GM23338 (cell line): ENCODE results near the gene MIF. TPM values are rescaled to one million over a fixed set of nuclear protein-coding genes. Genes with fewer than 3 reads are reported as not detected.

ENCODE experiments used
- ATAC-seq: fragments of 200-7000 bp; cut with Tn5 transposase; 3 replicates; pipeline ENCODE4 v1.9.1; 2020
- DNase-seq: peaks from one replicate; pipeline ENCODE4 v3.0.0-alpha.2; 2015; ENCODE audit warnings: low spot score
- H2AFZ ChIP-seq: fragments of 200-600 bp; sonication (generic); 2 replicates; pipeline ENCODE4 v1.8.0; 2016; ENCODE audit warnings: antibody characterized with exemption, mild to moderate bottlenecking, moderate library complexity
- H3F3A ChIP-seq: fragments of 200-600 bp; sonication (generic); replicated peaks from 2 replicates; pipeline ENCODE4 v1.8.0; 2017; ENCODE audit warnings: antibody characterized with exemption, mixed run types, low read depth
- H3K27ac ChIP-seq: fragments of 200-600 bp; sonication (generic); 2 replicates; pipeline ENCODE4 v1.6.1; 2016; ENCODE audit warnings: low read depth
- H3K27me3 ChIP-seq: fragments of 200-600 bp; sonication (generic); 2 replicates; pipeline ENCODE4 v1.8.0; 2016; ENCODE audit warnings: mild to moderate bottlenecking, mixed run types, moderate library complexity; ENCODE audit not compliant: insufficient read depth
- H3K36me3 ChIP-seq: fragments of 200-600 bp; sonication (generic); 2 replicates; pipeline ENCODE4 v1.8.0; 2016; ENCODE audit warnings: mild to moderate bottlenecking; ENCODE audit not compliant: insufficient read depth
- H3K4me1 ChIP-seq: fragments of 200-600 bp; sonication (generic); 2 replicates; pipeline ENCODE4 v1.8.0; 2016; ENCODE audit warnings: mild to moderate bottlenecking, moderate library complexity; ENCODE audit not compliant: insufficient read depth
- H3K4me2 ChIP-seq: fragments of 200-600 bp; sonication (generic); 2 replicates; pipeline ENCODE4 v1.7.1; 2017; ENCODE audit warnings: mixed run types
- H3K4me3 ChIP-seq: fragments of 200-600 bp; sonication (generic); 2 replicates; pipeline ENCODE4 v1.6.1; 2016; ENCODE audit warnings: mixed run types
- H3K79me2 ChIP-seq: fragments of 200-600 bp; sonication (generic); replicated peaks from 2 replicates; pipeline ENCODE4 v1.8.0; 2017; ENCODE audit warnings: mild to moderate bottlenecking; ENCODE audit not compliant: insufficient read depth
- H3K9me2 ChIP-seq: fragments of 200-600 bp; sonication (generic); 2 replicates; pipeline ENCODE4 v1.8.0; 2017; ENCODE audit not compliant: insufficient read depth
- H4K20me1 ChIP-seq: fragments of 200-600 bp; sonication (generic); replicated peaks from 2 replicates; pipeline ENCODE4 v1.8.0; 2017; ENCODE audit warnings: mild to moderate bottlenecking; ENCODE audit not compliant: insufficient read depth
- H3K27ac Mint-ChIP-seq: 2 replicates; pipeline ENCODE4 v1.8.0; 2020; ENCODE audit warnings: inconsistent platforms, mild to moderate bottlenecking, moderate library complexity, mixed read lengths
- H3K27me3 Mint-ChIP-seq: 3 replicates; pipeline ENCODE4 v1.8.0; 2022; ENCODE audit warnings: low read depth, mild to moderate bottlenecking, moderate library complexity, mixed read lengths, inconsistent platforms; ENCODE audit not compliant: insufficient read depth, poor library complexity
- H3K36me3 Mint-ChIP-seq: 3 replicates; pipeline ENCODE4 v1.8.0; 2021; ENCODE audit warnings: low read depth, mild to moderate bottlenecking, inconsistent platforms, moderate library complexity, mixed read lengths
- H3K4me1 Mint-ChIP-seq: 3 replicates; pipeline ENCODE4 v1.8.0; 2020; ENCODE audit warnings: mild to moderate bottlenecking, inconsistent platforms, mixed read lengths
- H3K4me3 Mint-ChIP-seq: 3 replicates; pipeline ENCODE4 v1.8.0; 2021; ENCODE audit warnings: moderate library complexity, mild to moderate bottlenecking, inconsistent platforms, mixed read lengths
- H3K9me3 Mint-ChIP-seq: 3 replicates; pipeline ENCODE4 v1.8.0; 2020; ENCODE audit warnings: moderate library complexity, mild to moderate bottlenecking, inconsistent platforms, mixed read lengths
- EZH2 ChIP-seq: fragments of 200-600 bp; sonication (generic); IDR thresholded peaks from one replicate; pipeline ENCODE4 v1.8.0; 2017; ENCODE audit warnings: antibody characterized with exemption, mild to moderate bottlenecking, low read depth; ENCODE audit not compliant: unreplicated experiment
- NANOG ChIP-seq: IDR thresholded peaks from 2 replicates; pipeline ENCODE4 v1.6.1; 2016; ENCODE audit warnings: antibody characterized with exemption, borderline replicate concordance
- STAT1 ChIP-seq: IDR thresholded peaks from one replicate; pipeline ENCODE4 v1.6.1; 2016; ENCODE audit warnings: antibody characterized with exemption; ENCODE audit not compliant: unreplicated experiment
- ZNF331 ChIP-seq: fragments of 250-450 bp; sonication (Bioruptor Pico); IDR thresholded peaks from 2 replicates; pipeline ENCODE4 v1.5.0; 2020; ENCODE audit warnings: low read depth, mild to moderate bottlenecking, moderate library complexity
- polyA plus RNA-seq: library from polyadenylated mRNA; unstranded; fragments of >200 nt; fragmentation: Nextera tagmentation; extraction: Ambion mirVana; gene quantifications from 2 replicates; pipeline ENCODE4 v1.2.1, GENCODE V29; 2016
- total RNA-seq: library from RNA; depleted of rRNA; stranded (reverse); fragments of >200 nt; shearing (Covaris generic); gene quantifications from 2 replicates; pipeline ENCODE4 v1.2.3, GENCODE V29; 2014
- TF ChIP-seq, protein P1 (sequence below): fragments of 250-450 bp; sonication (Bioruptor Pico); IDR thresholded peaks from 2 replicates; pipeline ENCODE4 v1.5.0; 2020; ENCODE audit warnings: mild to moderate bottlenecking, moderate library complexity

The MIF gene
- total and polyA plus RNA-seq, 2 experiments from 2014 or later: 800 to 5,205 TPM

DNA sequence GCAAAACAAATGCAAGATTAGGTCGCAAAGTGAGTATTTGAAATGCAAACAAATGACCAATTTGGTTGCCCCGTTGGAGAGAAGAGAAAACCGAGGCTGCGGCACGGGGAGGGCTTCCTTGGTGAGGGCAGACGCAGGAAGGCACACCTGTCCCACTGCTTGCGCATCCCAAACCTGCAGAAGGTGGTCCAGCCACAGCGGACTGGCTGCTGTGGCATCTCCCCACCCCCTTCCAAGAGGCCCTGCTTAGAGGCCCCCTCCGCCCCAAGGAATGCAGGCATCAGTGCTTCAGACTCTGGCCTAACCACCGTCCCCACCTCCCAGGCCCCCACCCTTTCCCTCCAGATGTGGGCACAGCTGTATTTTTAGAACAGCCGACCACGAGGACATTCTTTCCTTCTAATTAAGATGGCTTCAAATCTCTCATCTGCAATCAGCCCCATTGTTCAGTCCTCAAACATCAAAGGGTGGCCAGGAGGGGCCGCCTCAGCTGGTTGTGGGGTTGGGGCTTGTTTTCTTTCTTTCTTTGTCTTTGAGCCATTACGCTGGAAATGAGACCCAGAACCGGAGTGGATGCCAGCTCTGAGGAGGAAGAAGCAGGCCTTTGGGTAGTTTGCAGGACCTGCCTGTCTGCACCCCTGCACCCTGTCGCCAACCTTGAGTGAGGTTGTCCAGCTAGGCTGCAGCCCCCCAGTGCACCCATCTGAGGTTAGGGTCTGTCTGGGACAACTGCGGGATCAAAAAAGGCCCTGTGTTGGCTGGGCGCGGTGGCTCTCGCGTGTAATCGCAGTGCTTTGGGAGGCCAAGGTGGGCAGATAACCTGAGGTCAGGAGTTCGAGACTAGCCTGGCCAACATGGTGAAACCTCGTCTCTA, 46.0 kb upstream of the MIF start:
- peaks cover 15% of the 10 kb centered on the region; the same call in 1 of the 2 replicates for H3F3A ChIP-seq
- no peaks in the 10 kb centered on the region for H3K9me2 ChIP-seq
- peaks cover 32% of the 10 kb centered on the region for H3K27me3 Mint-ChIP-seq
- H3K4me2 ChIP-seq: peak overlapping the region; percentile 67
- H3K27ac Mint-ChIP-seq: no peak overlapping the region
- DNase-seq (peak; percentile 66), ATAC-seq (peak; percentile 22)
- no peaks in the 10 kb centered on the region for H3K79me2 ChIP-seq
- H2AFZ ChIP-seq: no peak overlapping the region; the same call in none of the 2 replicates
- peaks cover 32% of the 10 kb centered on the region for H3K4me1 Mint-ChIP-seq
- no peaks in the 10 kb centered on the region for H3K36me3 Mint-ChIP-seq
- TF ChIP-seq EZH2: no peak
- TF ChIP-seq STAT1: no peak
- TF ChIP-seq, protein P1, sequence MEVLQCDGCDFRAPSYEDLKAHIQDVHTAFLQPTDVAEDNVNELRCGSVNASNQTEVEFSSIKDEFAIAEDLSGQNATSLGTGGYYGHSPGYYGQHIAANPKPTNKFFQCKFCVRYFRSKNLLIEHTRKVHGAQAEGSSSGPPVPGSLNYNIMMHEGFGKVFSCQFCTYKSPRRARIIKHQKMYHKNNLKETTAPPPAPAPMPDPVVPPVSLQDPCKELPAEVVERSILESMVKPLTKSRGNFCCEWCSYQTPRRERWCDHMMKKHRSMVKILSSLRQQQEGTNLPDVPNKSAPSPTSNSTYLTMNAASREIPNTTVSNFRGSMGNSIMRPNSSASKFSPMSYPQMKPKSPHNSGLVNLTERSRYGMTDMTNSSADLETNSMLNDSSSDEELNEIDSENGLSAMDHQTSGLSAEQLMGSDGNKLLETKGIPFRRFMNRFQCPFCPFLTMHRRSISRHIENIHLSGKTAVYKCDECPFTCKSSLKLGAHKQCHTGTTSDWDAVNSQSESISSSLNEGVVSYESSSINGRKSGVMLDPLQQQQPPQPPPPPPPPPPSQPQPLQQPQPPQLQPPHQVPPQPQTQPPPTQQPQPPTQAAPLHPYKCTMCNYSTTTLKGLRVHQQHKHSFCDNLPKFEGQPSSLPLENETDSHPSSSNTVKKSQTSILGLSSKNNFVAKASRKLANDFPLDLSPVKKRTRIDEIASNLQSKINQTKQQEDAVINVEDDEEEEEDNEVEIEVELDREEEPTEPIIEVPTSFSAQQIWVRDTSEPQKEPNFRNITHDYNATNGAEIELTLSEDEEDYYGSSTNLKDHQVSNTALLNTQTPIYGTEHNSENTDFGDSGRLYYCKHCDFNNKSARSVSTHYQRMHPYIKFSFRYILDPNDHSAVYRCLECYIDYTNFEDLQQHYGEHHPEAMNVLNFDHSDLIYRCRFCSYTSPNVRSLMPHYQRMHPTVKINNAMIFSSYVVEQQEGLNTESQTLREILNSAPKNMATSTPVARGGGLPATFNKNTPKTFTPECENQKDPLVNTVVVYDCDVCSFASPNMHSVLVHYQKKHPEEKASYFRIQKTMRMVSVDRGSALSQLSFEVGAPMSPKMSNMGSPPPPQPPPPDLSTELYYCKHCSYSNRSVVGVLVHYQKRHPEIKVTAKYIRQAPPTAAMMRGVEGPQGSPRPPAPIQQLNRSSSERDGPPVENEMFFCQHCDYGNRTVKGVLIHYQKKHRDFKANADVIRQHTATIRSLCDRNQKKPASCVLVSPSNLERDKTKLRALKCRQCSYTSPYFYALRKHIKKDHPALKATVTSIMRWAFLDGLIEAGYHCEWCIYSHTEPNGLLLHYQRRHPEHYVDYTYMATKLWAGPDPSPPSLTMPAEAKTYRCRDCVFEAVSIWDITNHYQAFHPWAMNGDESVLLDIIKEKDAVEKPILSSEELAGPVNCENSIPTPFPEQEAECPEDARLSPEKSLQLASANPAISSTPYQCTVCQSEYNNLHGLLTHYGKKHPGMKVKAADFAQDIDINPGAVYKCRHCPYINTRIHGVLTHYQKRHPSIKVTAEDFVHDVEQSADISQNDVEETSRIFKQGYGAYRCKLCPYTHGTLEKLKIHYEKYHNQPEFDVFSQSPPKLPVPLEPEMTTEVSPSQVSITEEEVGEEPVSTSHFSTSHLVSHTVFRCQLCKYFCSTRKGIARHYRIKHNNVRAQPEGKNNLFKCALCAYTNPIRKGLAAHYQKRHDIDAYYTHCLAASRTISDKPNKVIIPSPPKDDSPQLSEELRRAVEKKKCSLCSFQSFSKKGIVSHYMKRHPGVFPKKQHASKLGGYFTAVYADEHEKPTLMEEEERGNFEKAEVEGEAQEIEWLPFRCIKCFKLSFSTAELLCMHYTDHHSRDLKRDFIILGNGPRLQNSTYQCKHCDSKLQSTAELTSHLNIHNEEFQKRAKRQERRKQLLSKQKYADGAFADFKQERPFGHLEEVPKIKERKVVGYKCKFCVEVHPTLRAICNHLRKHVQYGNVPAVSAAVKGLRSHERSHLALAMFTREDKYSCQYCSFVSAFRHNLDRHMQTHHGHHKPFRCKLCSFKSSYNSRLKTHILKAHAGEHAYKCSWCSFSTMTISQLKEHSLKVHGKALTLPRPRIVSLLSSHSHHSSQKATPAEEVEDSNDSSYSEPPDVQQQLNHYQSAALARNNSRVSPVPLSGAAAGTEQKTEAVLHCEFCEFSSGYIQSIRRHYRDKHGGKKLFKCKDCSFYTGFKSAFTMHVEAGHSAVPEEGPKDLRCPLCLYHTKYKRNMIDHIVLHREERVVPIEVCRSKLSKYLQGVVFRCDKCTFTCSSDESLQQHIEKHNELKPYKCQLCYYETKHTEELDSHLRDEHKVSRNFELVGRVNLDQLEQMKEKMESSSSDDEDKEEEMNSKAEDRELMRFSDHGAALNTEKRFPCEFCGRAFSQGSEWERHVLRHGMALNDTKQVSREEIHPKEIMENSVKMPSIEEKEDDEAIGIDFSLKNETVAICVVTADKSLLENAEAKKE (CRISPR knock-in tag): no peak
- TF ChIP-seq NANOG: no peak
- TF ChIP-seq ZNF331 (CRISPR knock-in tag): no peak
- H3K27ac ChIP-seq: 0 out of 2 replicates have a peak overlapping the region, but pooled peaks have one; percentile 45
- 0 out of 3 replicates have a peak overlapping the region, but pooled peaks have one; percentile 26 for H3K4me3 Mint-ChIP-seq
- H3K27me3 ChIP-seq: no peaks in the 10 kb centered on the region
- H3K9me3 Mint-ChIP-seq: no peaks in the 10 kb centered on the region
- peaks cover 24% of the 10 kb centered on the region for H3K4me1 ChIP-seq
- H3K36me3 ChIP-seq: no peaks in the 10 kb centered on the region
- H4K20me1 ChIP-seq: no peaks in the 10 kb centered on the region
- peak overlapping the region; percentile 35; the same call in 1 of the 2 replicates for H3K4me3 ChIP-seq
